Muscle of leg (tissue), 11 donors: Measurements from ENCODE around the gene ZNF561. TPM values are rescaled to one million over a fixed set of nuclear protein-coding genes. Genes with fewer than 3 reads are reported as not detected.

Experiments
- DNase-seq: peaks from one replicate; pipeline ENCODE4 v3.0.0; 2013
- H3K27ac ChIP-seq: one replicate; pipeline ENCODE4 v1.5.1; 2013; ENCODE audit warnings: mild to moderate bottlenecking, low read length, control low read depth
- H3K27me3 ChIP-seq: one replicate; pipeline ENCODE4 v1.6.1; 2013; ENCODE audit warnings: low read length; ENCODE audit not compliant: control insufficient read depth, insufficient read depth
- H3K36me3 ChIP-seq: one replicate; pipeline ENCODE4 v1.6.1; 2013; ENCODE audit warnings: low read length; ENCODE audit not compliant: control insufficient read depth, insufficient read depth
- H3K4me1 ChIP-seq: one replicate; pipeline ENCODE4 v1.6.1; 2013; ENCODE audit warnings: low read length; ENCODE audit not compliant: control insufficient read depth, insufficient read depth
- H3K4me3 ChIP-seq: one replicate; pipeline ENCODE4 v1.5.1; 2013; ENCODE audit warnings: low read length, control low read depth
- H3K9me3 ChIP-seq: replicated peaks from 2 replicates; pipeline ENCODE4 v1.6.1; 2013; ENCODE audit warnings: low read depth, low read length; ENCODE audit not compliant: control insufficient read depth
- WGBS: methylation state at CpG from one replicate; pipeline ENCODE4 v1.1.5; 2013; ENCODE audit warnings: missing lambda C conversion rate; ENCODE audit not compliant: insufficient coverage; 5-methylcytosine and 5-hydroxymethylcytosine counted together
- polyA plus RNA-seq, 8 donors: library from polyadenylated mRNA; unstranded; fragments of 120-200 nt; gene quantifications; one replicate each; pipeline versions ENCODE4 v1.2.1 to v1.2.3, GENCODE V29; 2013; ENCODE audit warnings: inconsistent platforms in 1 of 8, low replicate concordance in 1 of 8; ENCODE audit not compliant: insufficient read length in 8 of 8, insufficient read depth in 1 of 8
- total RNA-seq: library from RNA; stranded (reverse); fragments of 120-200 nt; gene quantifications from one replicate; pipeline ENCODE4 v1.2.4, GENCODE V29; 2013

Gene ZNF561
- total and polyA plus RNA-seq, 9 donors, result 24.1 to 36.1 (median 34.9) TPM

DNA sequence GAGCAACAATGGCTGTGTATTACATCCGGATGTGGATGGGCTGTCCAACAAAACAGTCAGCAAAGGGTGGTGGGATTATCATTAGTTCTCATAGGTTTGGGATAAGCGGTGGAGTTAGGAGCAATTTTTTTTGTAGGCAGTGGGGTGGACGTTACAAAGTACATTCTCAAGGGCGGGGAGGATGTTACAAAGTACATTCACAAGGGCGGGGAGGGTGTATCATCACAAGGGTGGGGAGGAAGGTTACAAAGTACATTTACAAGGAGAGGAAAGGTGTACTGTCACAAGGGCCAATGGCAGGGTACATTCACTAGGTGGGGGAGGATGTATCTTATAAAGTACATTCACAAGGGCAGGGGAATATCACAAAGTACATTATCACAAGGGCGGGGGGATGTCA, 20.8 kb upstream of the ZNF561 start:
- Histone ChIP-seq H3K4me1 (no peaks in the 10 kb centered on the region), H3K27me3 (no peaks in the 10 kb centered on the region), H3K27ac (no peak overlapping the region), H3K9me3 (no peaks in the 10 kb centered on the region), H3K36me3 (peaks cover 31% of the 10 kb centered on the region), H3K4me3 (no peak overlapping the region)
- DNase-seq, result no peak
- WGBS, result 95% methylated on average over 5 of the region's 6 CpGs

DNA sequence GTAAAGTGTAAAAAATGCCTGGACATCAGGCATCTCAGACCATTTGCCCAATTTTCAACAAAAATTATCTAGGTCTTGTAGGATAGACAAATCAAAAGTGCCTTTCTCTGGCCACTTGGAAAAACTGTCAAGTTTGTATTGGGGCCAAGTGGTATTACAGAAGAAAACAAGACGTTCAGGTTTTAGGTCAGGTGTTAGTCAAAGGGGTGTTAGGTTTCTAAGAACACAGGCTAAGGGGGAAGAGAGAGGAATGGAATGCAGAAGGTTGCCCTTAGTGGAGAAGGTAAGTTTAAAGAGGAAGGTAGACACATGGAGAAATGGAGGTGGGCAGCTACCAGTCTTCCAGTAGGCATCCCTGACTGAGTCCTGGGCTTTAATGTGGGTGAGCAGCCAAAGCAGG, 19.9 kb upstream of the ZNF561 start:
- no peak overlapping the region for H3K4me3 ChIP-seq
- WGBS, result 40% methylated on average over 1 of the region's 1 CpG
- no peak for DNase-seq
- H3K4me1 ChIP-seq, result no peaks in the 10 kb centered on the region
- no peaks in the 10 kb centered on the region for H3K9me3 ChIP-seq
- peaks cover 35% of the 10 kb centered on the region for H3K36me3 ChIP-seq
- H3K27ac ChIP-seq, result no peak overlapping the region
- no peaks in the 10 kb centered on the region for H3K27me3 ChIP-seq

DNA sequence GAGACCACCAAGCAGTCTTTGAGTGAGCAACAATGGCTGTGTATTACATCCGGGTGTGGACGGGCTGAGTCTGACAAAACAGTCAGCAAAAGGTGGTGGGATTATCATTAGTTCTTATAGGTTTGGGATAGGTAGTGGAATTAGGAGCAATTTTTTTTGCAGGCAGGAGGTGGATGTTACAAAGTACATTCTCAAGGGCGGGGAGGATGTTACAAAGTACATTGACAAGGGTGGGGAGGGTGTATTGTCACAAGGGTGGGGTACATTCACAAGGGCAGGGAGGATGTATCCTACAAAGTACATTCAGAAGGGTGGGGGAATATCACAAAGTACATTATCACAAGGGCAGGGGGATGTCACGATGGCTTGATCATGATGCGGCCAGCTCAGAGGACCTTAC, 15.0 kb upstream of the ZNF561 start:
- DNase-seq, result no peak
- Histone ChIP-seq H3K4me1 (no peaks in the 10 kb centered on the region), H3K9me3 (no peaks in the 10 kb centered on the region), H3K27ac (no peak overlapping the region), H3K27me3 (no peaks in the 10 kb centered on the region), H3K36me3 (peaks cover 41% of the 10 kb centered on the region), H3K4me3 (no peak overlapping the region)
- whole genome bisulfite sequencing, result 94% methylated on average over 2 of the region's 5 CpGs

DNA sequence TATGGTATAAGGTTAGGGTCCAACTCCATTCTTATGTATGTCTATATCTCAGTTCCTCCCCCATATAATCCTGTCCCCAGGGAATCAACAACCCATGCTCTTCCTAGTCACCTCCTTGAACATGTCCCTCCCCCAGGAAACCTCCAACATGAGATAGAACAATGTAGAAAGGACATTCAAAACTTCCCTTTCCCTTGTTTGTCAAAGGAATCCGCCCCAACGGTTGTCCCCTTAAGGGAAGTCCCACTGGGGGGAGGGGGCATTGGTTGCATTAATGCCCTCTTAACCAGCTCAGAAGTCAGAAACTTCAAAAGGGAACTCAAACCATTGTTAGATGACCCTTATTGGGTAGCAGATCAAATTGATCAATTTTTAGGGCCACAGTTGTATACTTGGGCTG, 6.8 kb upstream of the ZNF561 start:
- no CpG with 5 or more reads among the region's 2 CpGs for WGBS
- Histone ChIP-seq H3K4me1 (no peaks in the 10 kb centered on the region), H3K9me3 (no peaks in the 10 kb centered on the region), H3K4me3 (no peak overlapping the region), H3K27me3 (no peaks in the 10 kb centered on the region), H3K27ac (no peak overlapping the region), H3K36me3 (peaks cover 9% of the 10 kb centered on the region)
- no peak for DNase-seq

GRCh38 chr19:9622531-9622930, 1.5 kb upstream of the ZNF561 start:
- Histone ChIP-seq H3K36me3 (peaks cover 18% of the 10 kb centered on the region), H3K27ac (no peak overlapping the region), H3K9me3 (no peaks in the 10 kb centered on the region), H3K27me3 (no peaks in the 10 kb centered on the region), H3K4me1 (peaks cover 12% of the 10 kb centered on the region), H3K4me3 (no peak overlapping the region)
- DNase-seq, result no peak
- no CpG with 5 or more reads among the region's 2 CpGs for WGBS

DNA sequence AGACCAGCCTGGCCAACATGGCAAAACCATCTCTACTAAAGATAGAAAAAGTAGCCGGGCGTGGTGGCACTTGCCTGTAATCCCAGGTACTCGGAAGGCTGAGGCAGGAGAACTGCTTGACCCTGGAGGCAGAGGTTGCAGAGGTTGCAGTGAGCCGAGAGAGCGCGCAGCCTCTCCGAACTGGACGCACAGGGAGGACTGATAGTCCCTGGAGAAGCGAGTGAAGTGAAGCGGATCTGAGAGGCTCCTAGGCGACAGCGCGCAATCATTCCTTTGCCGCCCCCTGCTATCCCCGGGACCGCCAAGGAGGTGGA, 233 bp downstream of the ZNF561 start:
- Histone ChIP-seq H3K9me3 (no peaks in the 10 kb centered on the region), H3K4me3 (peak overlapping the region; percentile 80), H3K4me1 (peaks cover 12% of the 10 kb centered on the region), H3K27ac (peak overlapping the region; percentile 93), H3K27me3 (no peaks in the 10 kb centered on the region), H3K36me3 (peaks cover 34% of the 10 kb centered on the region)
- no peak for DNase-seq
- 1% methylated on average over 14 of the region's 16 CpGs for WGBS

GRCh38 chr19:9615844-9616243, 5.2 kb downstream of the ZNF561 start:
- H3K36me3 ChIP-seq, result peaks cover 82% of the 10 kb centered on the region
- H3K4me3 ChIP-seq, result no peak overlapping the region
- H3K27ac ChIP-seq, result no peak overlapping the region
- no peak for DNase-seq
- peaks cover 30% of the 10 kb centered on the region for H3K9me3 ChIP-seq
- H3K27me3 ChIP-seq, result no peaks in the 10 kb centered on the region
- H3K4me1 ChIP-seq, result peaks cover 10% of the 10 kb centered on the region

DNA sequence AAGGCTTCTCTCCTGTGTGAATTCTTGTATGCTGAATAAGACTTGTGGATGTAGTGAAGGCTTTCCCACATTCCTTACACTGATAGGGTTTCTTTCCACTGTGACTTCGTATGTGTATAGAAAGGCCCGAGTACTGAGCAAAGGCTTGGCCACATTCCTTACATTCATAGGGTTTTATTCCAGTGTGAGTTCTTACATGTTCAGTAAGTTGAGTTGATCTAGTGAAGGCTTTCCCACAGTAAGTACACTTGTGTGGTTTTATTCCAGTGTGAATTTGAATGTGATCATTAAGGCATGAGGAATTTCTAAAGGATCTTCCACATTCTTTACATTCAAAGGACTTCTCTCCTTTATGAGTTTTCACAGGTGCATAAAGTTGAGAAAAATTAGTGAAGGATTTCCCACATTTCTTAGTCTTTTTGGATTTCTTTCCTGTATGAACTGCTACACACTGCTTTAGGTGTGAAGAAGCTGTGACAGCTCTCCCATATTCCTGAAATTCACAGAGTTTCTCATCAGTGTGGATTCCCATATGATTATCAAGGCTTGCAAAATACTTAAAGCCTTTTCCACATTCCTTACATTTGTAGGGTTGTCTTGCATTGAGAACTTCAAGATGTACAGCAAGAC, 10.4 kb downstream of the ZNF561 start:
- Histone ChIP-seq H3K9me3 (peaks cover 50% of the 10 kb centered on the region), H3K27ac (no peak overlapping the region), H3K27me3 (no peaks in the 10 kb centered on the region), H3K4me3 (no peak overlapping the region), H3K36me3 (peaks cover 66% of the 10 kb centered on the region), H3K4me1 (no peaks in the 10 kb centered on the region)
- DNase-seq, result no peak
- no CpG with 5 or more reads among the region's 2 CpGs for WGBS

DNA sequence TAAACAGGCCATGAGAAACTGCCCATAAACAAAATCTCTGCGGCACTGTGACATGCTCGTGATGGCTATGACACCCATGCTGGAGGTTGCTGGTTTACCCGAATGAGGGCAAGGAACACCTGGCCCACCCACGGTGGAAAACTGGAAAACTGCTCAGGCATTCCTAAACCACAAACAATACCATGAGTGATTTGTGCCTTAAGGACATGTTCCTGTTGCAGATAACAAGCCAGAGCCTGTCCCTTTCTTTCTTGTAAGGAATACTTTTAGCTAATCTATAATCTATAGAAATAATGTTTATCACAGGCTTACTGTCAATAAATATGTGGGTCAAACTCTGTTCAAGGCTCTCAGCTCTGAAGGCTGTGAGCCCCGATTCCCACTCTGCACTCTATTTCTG, 12.1 kb downstream of the ZNF561 start:
- Histone ChIP-seq H3K4me1 (no peaks in the 10 kb centered on the region), H3K4me3 (no peak overlapping the region), H3K36me3 (peaks cover 51% of the 10 kb centered on the region), H3K27me3 (no peaks in the 10 kb centered on the region), H3K27ac (no peak overlapping the region), H3K9me3 (peaks cover 47% of the 10 kb centered on the region)
- WGBS, result 100% methylated on average over 1 of the region's 5 CpGs
- no peak for DNase-seq

DNA sequence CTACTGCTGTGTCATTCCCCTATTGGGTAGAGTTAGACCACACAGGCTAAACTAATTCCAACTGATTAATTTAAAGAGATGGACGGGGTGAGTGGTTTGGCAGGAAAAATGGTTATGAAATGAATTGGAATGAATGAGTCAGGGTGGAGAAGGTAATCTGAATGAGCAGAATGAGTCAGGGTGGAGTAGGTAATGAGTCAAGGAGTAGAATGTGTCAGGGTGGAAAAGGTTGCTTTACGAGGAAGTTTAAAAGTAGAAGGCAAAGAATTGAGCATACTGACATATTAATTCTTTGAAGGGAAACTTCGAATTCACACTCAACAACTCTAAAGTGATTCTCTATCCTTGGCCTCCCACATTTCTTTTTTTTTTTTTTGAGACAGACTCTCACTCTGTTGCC, 24.0 kb downstream of the ZNF561 start:
- Histone ChIP-seq H3K36me3 (no peaks in the 10 kb centered on the region), H3K27me3 (peaks cover 2% of the 10 kb centered on the region), H3K27ac (no peak overlapping the region), H3K4me3 (no peak overlapping the region), H3K4me1 (no peaks in the 10 kb centered on the region), H3K9me3 (peaks cover 20% of the 10 kb centered on the region)
- no peak for DNase-seq
- WGBS, result 73% methylated on average over 2 of the region's 3 CpGs

DNA sequence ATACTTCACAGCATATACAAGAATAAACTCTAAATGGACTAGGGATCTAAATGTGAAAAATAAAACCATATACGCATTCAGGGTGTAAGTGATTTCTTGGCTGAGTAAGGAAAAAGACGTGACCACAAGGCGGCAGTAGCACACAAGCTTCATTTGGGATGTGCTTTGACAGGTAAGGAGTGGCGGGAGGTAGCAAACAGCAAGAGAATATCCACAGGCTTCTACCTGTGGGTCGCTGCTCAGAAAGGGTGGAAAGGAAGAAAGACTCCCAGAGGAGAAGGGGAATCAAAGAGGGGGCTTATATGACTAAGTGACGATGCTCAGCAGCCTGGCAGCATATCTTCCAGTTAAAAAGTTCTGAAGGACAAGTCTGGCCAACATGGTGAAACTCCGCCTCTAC, 34.3 kb downstream of the ZNF561 start:
- DNase-seq, result peak; percentile 40
- no peaks in the 10 kb centered on the region for H3K36me3 ChIP-seq
- no peaks in the 10 kb centered on the region for H3K27me3 ChIP-seq
- H3K4me1 ChIP-seq, result peaks cover 8% of the 10 kb centered on the region
- H3K27ac ChIP-seq, result no peak overlapping the region
- 25% methylated on average over 4 of the region's 7 CpGs for WGBS
- no peak overlapping the region for H3K4me3 ChIP-seq
- peaks cover 6% of the 10 kb centered on the region for H3K9me3 ChIP-seq
